ENCODE data around the gene CLDN1.

CLDN1 gene

GRCh38 chr3:190261740-190262139 lies 60.5 kb downstream of the CLDN1 start:
- no peak for TF ChIP-seq CTCF (conservative IDR thresholded peaks at IDR 0.05; ENCODE audit: control insufficient read depth, insufficient read depth, low read depth, low read length)
- no peak for DNase-seq (ENCODE audit: low read depth)
- no peak overlapping the region for H3K4me3 ChIP-seq (ENCODE audit: control insufficient read depth, low read depth, low read length)

- no peak overlapping the region for H3K4me3 ChIP-seq (ENCODE audit: control insufficient read depth, low read depth, low read length)
- no peak for DNase-seq (ENCODE audit: low read depth)
- no peak for TF ChIP-seq CTCF (conservative IDR thresholded peaks at IDR 0.05; ENCODE audit: control insufficient read depth, insufficient read depth, low read depth, low read length)
Observed at GRCh38 chr3:190261015-190261414, 61.2 kb downstream of the CLDN1 start.

GRCh38 chr3:190260301-190260700 lies 61.9 kb downstream of the CLDN1 start:
- no peak for DNase-seq (ENCODE audit: low read depth)
- H3K4me3 ChIP-seq (ENCODE audit: control insufficient read depth, low read depth, low read length), result no peak overlapping the region
- TF ChIP-seq CTCF (conservative IDR thresholded peaks at IDR 0.05; ENCODE audit: control insufficient read depth, insufficient read depth, low read depth, low read length), result no peak

GRCh38 chr3:190258634-190259033 lies 63.6 kb downstream of the CLDN1 start:
- no peak overlapping the region for H3K4me3 ChIP-seq (ENCODE audit: control insufficient read depth, low read depth, low read length)
- no peak for TF ChIP-seq CTCF (conservative IDR thresholded peaks at IDR 0.05; ENCODE audit: control insufficient read depth, insufficient read depth, low read depth, low read length)
- no peak for DNase-seq (ENCODE audit: low read depth)

Data from fibroblast of mammary gland (primary cell).